NCI-H1417 (cell line): ENCODE measurements around the gene LRP2BP.
A peak's percentile ranks its signal among the peaks of the same experiment; 100 is the strongest.
"Not testable (repeated sequence)": the region's sequence is repeated elsewhere in the genome, so short reads cannot be mapped to it uniquely, and the experiment has no call there.

Source experiments
- DNase-seq, 3 experiments: peaks; one replicate each; lab custom pipeline; 2025; lab: John Stamatoyannopoulos, UW

The LRP2BP gene

GRCh38 chr4:185361872-185362271 is 33.9 kb downstream of the LRP2BP start:
- no peak for DNase-seq

GRCh38 chr4:185359767-185360446 is 35.8 kb downstream of the LRP2BP start:
- no peak for DNase-seq

- DNase-seq: no peak
Measured at GRCh38 chr4:185358959-185359358, 36.8 kb downstream of the LRP2BP start.

GRCh38 chr4:185358514-185358913 is 37.2 kb downstream of the LRP2BP start:
- DNase-seq: no peak

GRCh38 chr4:185357733-185358440 is 37.8 kb downstream of the LRP2BP start:
- DNase-seq: no peak

- no peak for DNase-seq
Measured at GRCh38 chr4:185357211-185357610, 38.5 kb downstream of the LRP2BP start.

GRCh38 chr4:185352741-185353140 is 43.0 kb downstream of the LRP2BP start:
- DNase-seq: no peak

GRCh38 chr4:185352202-185352601 is 43.5 kb downstream of the LRP2BP start:
- no peak for DNase-seq

GRCh38 chr4:185351691-185352090 is 44.0 kb downstream of the LRP2BP start:
- no peak for DNase-seq

GRCh38 chr4:185346975-185347601 is 48.6 kb downstream of the LRP2BP start:
- DNase-seq: no peak

GRCh38 chr4:185344743-185345538 is 50.8 kb downstream of the LRP2BP start:
- no peak for DNase-seq

GRCh38 chr4:185343726-185344581 is 51.8 kb downstream of the LRP2BP start:
- DNase-seq: no peak

GRCh38 chr4:185341841-185342240 is 53.9 kb downstream of the LRP2BP start:
- no peak for DNase-seq

- no peak for DNase-seq
Measured at GRCh38 chr4:185341377-185341776, 54.3 kb downstream of the LRP2BP start.

GRCh38 chr4:185339941-185340340 is 55.8 kb downstream of the LRP2BP start:
- DNase-seq: no peak

GRCh38 chr4:185335579-185335978 is 60.1 kb downstream of the LRP2BP start:
- no peak for DNase-seq

GRCh38 chr4:185334326-185334725 is 61.4 kb downstream of the LRP2BP start:
- no peak for DNase-seq

- peak in 1 of 3 experiments; percentile 2 for DNase-seq
Measured at GRCh38 chr4:185332575-185333464, 62.9 kb downstream of the LRP2BP start.

GRCh38 chr4:185329879-185330510 is 65.7 kb downstream of the LRP2BP start:
- not testable (repeated sequence) for DNase-seq

- DNase-seq: no peak
Measured at GRCh38 chr4:185328586-185328985, 67.1 kb downstream of the LRP2BP start.
